Mesodermal cell (in vitro differentiated cells): Measurements from ENCODE around the gene CXCL3.

ENCODE experiments used
- H3K27ac ChIP-seq: 2 replicates; pipeline ENCODE4 v1.7.0; 2013; ENCODE audit warnings: mild to moderate bottlenecking, low read depth, low read length, moderate library complexity; ENCODE audit not compliant: severe bottlenecking
- H3K36me3 ChIP-seq: 2 replicates; pipeline ENCODE4 v1.7.1; 2013; ENCODE audit warnings: mild to moderate bottlenecking, low read length, moderate library complexity; ENCODE audit not compliant: control insufficient read depth, insufficient read depth
- H3K4me1 ChIP-seq: one replicate; pipeline ENCODE4 v1.7.1; 2013; ENCODE audit warnings: mild to moderate bottlenecking, low read length; ENCODE audit not compliant: insufficient read depth, control insufficient read depth, poor library complexity, severe bottlenecking
- H3K4me3 ChIP-seq: 2 replicates; pipeline ENCODE4 v1.7.0; 2013; ENCODE audit warnings: low read length, control low read depth, mild to moderate bottlenecking; ENCODE audit not compliant: insufficient read depth, poor library complexity, severe bottlenecking; ENCODE audit errors: extremely low read depth
- H3K9me3 ChIP-seq: 2 replicates; pipeline ENCODE4 v1.7.1; 2013; ENCODE audit warnings: mild to moderate bottlenecking, low read length, moderate library complexity; ENCODE audit not compliant: control insufficient read depth
- WGBS, 2 experiments: methylation state at CpG; one replicate each; pipeline ENCODE4 v1.1.5; 2013; ENCODE audit warnings: missing lambda C conversion rate in 2 of 2; ENCODE audit not compliant: insufficient coverage in 2 of 2; 5-methylcytosine and 5-hydroxymethylcytosine counted together

Gene CXCL3

DNA sequence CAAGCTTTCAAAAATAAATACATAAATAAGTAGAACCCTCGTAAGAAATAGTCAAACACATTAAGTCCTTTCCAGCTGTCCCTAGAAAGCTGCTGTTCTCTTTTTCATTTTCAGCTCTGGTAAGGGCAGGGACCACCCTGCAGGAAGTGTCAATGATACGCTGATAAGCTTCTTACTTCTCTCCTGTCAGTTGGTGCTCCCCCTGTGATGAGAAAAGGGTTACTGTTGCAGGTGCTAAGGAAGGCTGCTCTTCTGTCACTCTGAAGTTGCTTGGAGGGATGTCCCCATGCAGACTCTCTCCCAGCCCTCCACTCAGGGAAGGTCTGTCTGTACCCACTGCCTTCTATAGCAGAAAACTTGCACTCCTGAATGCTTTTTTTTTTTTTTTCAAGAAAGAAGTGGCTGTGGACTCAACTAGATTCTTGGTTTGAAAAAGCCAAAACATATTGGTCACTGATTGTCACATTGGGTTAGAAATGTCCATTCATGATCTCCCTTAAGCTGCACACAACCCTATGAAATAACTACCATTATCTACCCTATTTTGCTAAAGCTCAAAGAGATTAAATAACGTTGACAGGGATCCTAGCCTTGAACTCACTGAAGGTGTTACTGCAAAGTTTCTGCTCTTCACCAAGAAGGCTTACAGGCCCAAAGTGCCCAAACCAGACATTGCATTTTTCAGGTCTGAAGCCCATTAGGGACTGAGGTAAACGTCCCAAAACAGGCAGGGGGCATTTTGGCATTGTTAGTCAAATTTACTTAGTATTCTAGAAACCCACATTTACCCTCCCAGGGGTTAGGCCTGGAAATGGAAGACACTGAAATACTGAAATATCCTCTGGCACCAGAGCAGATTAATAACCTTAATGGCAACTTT lies 1.2 kb downstream of the CXCL3 start:
- WGBS, 2 experiments = 89% methylated on average over 1 of the region's 4 CpGs; no CpG with 5 or more reads in 1 of the 2 experiments
- Histone ChIP-seq H3K4me1 (peaks cover 3% of the 10 kb centered on the region), H3K27ac (no peak overlapping the region)

DNA sequence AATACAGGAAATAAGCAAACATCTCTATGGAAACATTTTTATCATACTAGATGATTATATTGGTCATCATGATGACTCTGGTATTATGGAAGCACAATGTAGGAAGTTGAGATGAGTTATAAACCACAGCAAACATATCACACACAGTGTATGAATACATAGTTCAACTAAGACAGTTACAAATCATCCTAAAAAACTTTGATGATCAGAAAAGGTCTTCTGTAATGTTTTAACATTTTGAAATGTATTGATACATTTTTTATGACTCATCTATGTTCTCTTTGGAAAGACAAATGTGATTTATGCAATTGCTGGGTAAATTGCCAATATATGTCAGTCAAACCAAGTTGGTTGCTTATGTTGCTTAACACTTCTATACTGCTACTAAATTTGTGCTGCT lies 4.8 kb downstream of the CXCL3 start:
- H3K36me3 ChIP-seq = no peaks in the 10 kb centered on the region
- no peak overlapping the region for H3K27ac ChIP-seq
- H3K4me1 ChIP-seq = peaks cover 3% of the 10 kb centered on the region
- H3K9me3 ChIP-seq = no peaks in the 10 kb centered on the region
- H3K4me3 ChIP-seq = no peak overlapping the region

More for the DNA sequence above, 1.2 kb downstream of the CXCL3 start:
- Histone ChIP-seq H3K36me3 (no peaks in the 10 kb centered on the region), H3K4me3 (peak overlapping the region; percentile 64), H3K9me3 (no peaks in the 10 kb centered on the region)

DNA sequence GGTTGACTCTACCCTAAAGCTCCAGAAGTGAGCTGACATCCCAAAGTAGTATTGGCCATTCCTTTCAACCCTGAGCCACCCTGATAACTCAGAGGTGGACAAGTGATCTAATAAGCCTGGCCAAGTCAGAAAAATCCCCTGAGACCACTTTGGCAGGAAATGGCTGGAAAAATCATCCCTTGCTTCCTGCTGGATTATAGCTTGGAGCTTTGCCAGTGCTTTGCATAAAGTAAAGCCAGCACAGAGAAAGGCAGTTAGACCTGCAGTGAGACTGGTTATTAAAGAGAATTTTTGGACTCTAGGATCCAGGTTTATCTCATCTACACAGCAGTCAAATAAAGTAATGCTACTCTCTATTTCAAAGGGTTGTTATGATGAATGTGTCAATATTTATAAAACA lies 6.4 kb downstream of the CXCL3 start:
- Histone ChIP-seq H3K36me3 (no peaks in the 10 kb centered on the region), H3K4me3 (no peak overlapping the region), H3K27ac (no peak overlapping the region), H3K4me1 (no peaks in the 10 kb centered on the region), H3K9me3 (no peaks in the 10 kb centered on the region)

DNA sequence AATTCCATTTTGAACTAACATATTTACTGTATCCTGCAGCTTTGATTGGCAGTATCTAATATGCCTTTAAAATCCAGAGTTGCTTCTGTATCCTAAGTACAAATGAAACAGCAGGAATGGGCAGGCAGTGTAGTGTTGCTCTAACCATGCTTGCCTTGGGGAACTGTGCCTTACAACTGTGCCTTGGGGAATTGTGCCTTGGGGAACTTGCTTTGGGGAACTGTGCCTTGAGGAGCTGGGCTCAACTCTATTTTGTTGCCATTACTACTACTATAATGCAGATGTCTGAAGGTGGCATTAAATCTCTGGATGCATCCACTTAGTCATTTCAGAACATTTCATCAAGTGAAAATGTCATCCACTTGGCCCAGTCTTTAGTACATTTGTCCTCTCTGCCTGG lies 6.9 kb downstream of the CXCL3 start:
- H3K9me3 ChIP-seq = no peaks in the 10 kb centered on the region
- H3K4me3 ChIP-seq = no peak overlapping the region
- H3K36me3 ChIP-seq = no peaks in the 10 kb centered on the region
- no peaks in the 10 kb centered on the region for H3K4me1 ChIP-seq
- H3K27ac ChIP-seq = no peak overlapping the region

DNA sequence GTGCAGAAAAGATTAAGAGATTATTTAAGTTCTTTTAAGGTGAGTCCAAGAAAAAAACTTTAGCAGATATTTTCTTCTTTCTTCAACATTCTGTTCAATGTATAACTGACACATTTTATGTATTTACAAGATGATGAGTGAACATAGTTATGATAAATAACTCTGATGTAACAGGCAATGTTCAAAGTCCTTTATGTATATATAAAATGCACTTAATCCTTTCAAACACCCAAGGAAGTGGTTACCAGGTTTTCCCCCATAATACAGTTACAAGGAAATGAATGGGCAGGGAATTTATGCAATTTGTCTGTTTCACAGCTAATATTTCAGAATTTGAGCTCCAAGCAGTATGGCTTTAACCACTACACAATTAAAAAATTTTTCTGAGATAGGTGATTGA lies 8.2 kb downstream of the CXCL3 start:
- no peaks in the 10 kb centered on the region for H3K9me3 ChIP-seq
- no peaks in the 10 kb centered on the region for H3K4me1 ChIP-seq
- H3K27ac ChIP-seq = no peak overlapping the region
- H3K36me3 ChIP-seq = no peaks in the 10 kb centered on the region
- H3K4me3 ChIP-seq = no peak overlapping the region

DNA sequence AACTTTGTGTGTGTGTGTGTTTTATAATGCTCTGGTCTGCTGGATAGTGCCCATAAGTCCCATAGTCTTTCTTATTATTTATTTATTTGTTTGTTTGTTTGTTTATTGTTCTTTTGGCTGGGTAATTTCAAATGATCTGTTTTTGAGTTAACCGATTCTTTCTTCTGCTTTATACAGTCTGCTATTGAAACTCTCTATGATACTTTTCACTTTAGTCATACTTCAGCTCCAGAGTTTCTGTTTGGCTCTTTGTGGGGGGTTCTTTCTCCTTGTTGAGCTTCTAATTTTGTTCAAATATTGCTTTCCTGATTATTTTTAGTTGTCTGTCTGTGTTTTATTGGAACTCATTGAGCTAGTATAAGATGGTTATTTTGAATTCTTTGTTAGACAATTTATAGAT lies 10.0 kb downstream of the CXCL3 start:
- no peaks in the 10 kb centered on the region for H3K36me3 ChIP-seq
- WGBS, 2 experiments = no CpG with 5 or more reads among the region's 1 CpG
- H3K4me1 ChIP-seq = no peaks in the 10 kb centered on the region
- H3K27ac ChIP-seq = no peak overlapping the region
- H3K9me3 ChIP-seq = no peaks in the 10 kb centered on the region
- no peak overlapping the region for H3K4me3 ChIP-seq

DNA sequence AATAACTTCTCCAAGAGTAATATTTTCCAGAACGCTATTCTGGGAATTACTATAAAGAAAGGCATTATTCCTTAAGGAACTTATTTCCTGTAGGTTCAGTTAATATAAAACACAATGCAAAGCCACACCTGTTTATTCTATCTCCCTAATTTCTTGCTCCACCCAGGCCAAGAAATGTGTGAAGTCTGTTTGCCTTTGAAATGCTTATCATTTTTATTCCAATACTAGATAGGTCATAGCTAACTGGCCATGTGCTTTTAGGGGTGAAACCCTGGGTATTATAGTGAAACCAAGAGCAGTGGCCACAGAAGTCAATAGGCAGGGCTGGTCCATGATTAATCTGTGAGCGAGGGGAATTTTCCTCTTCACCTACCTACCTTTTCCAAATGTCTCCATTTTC lies 14.8 kb downstream of the CXCL3 start:
- 100% methylated on average over 1 of the region's 2 CpGs; no CpG with 5 or more reads in 1 of the 2 experiments for WGBS, 2 experiments
- H3K4me1 ChIP-seq = no peaks in the 10 kb centered on the region
- H3K36me3 ChIP-seq = no peaks in the 10 kb centered on the region
- no peak overlapping the region for H3K4me3 ChIP-seq
- H3K9me3 ChIP-seq = no peaks in the 10 kb centered on the region
- no peak overlapping the region for H3K27ac ChIP-seq

DNA sequence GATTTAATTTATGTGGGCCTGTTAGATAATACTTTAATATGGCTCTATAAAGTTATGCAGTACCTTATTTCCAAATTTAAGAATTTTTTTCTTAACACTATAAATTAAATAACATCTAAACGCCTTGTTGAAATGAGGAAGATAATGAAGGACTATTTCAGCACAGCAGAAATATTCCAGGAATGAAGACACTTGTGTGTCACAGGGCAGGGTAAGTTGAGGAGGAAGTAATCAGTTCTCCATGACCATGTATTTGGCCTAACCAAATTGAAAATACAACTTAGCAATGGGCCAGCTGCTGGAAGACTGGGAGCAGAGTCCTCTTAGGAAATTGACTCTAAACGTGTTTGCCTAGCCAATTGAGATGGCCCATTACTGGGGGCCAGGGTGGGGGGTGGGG lies 16.9 kb downstream of the CXCL3 start:
- H3K4me3 ChIP-seq = no peak overlapping the region
- 67% methylated on average over 1 of the region's 2 CpGs; no CpG with 5 or more reads in 1 of the 2 experiments for WGBS, 2 experiments
- no peaks in the 10 kb centered on the region for H3K4me1 ChIP-seq
- H3K36me3 ChIP-seq = no peaks in the 10 kb centered on the region
- no peak overlapping the region for H3K27ac ChIP-seq
- H3K9me3 ChIP-seq = no peaks in the 10 kb centered on the region

DNA sequence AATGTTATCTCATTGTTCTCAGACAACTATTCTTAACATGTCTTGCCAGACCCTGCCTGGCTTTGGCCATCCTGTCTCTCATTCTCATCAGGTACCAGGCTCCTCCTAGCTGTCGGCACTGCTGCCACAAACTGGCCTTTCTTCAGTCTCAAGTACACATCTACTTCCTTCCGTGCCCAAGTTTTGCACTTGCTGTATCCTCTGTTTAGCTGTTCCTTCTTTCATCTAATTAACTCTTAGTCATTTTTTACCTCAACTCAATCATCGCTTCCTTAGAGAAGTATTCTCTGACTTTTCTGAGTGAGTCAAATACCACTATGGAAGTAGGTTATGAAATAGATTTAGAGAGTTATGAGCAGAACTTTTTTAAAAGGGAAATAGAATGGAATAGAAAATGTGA lies 19.7 kb downstream of the CXCL3 start:
- WGBS, 2 experiments = 78 to 93% methylated on average over 2 of the region's 3 CpGs
- H3K36me3 ChIP-seq = no peaks in the 10 kb centered on the region
- no peaks in the 10 kb centered on the region for H3K9me3 ChIP-seq

DNA sequence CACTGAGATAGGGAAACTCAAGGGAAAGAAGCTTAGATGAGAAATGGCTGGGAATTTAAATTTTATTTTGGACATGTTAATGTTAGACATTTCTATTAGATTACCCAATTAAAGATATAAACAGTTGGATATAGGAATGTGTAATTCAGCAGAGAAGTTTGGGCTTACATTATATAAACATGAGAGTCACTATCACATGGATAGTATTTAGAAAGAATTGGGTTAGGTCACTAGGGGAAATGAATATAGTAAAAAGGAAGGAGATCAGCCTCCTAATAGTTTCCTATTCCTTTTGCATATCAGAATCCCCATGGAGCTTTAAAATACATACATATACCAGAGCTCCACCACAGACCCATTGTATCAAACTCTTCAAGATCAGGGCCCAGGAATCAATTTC lies 20.4 kb downstream of the CXCL3 start:
- H3K36me3 ChIP-seq = no peaks in the 10 kb centered on the region
- no peak overlapping the region for H3K4me3 ChIP-seq
- H3K9me3 ChIP-seq = no peaks in the 10 kb centered on the region
- H3K4me1 ChIP-seq = no peaks in the 10 kb centered on the region
- H3K27ac ChIP-seq = no peak overlapping the region

More for the DNA sequence above, 19.7 kb downstream of the CXCL3 start:
- Histone ChIP-seq H3K4me1 (no peaks in the 10 kb centered on the region), H3K4me3 (no peak overlapping the region), H3K27ac (no peak overlapping the region)

DNA sequence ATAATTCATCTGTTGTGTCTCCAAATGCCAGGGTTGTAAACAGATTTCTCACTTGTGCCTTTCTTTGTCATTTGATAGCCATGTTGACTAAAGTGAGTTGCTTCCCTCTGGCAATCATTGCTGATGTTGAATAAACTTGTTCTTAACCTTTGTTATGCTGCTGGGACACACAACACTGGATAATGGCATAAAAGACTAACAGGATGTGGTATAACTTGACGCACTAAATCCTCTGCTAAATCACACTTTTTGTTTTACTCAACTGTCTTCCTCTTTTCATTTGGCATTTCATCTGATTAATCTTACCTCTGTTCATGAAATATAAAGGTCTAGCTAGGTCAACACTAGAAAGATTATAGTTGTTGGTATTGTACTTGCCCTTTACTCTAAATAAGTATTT lies 22.4 kb downstream of the CXCL3 start:
- no peak overlapping the region for H3K27ac ChIP-seq
- WGBS, 2 experiments = 80 to 100% methylated on average over 1 of the region's 1 CpG
- H3K4me1 ChIP-seq = no peaks in the 10 kb centered on the region
- no peaks in the 10 kb centered on the region for H3K36me3 ChIP-seq
- H3K9me3 ChIP-seq = no peaks in the 10 kb centered on the region
- H3K4me3 ChIP-seq = no peak overlapping the region
